GM12878 (cell line): Measurements from ENCODE around the gene ANKRD28.

ENCODE experiments used
- CTCF ChIP-seq, 3 experiments: IDR thresholded peaks in 2 of 3; conservative IDR thresholded peaks in 1 of 3; 2 replicates each; pipeline ENCODE4 v1.5.1; 2011; ENCODE audit warnings: low read depth in 3 of 3, low read length in 3 of 3, mild to moderate bottlenecking in 3 of 3, control low read depth in 2 of 3, moderate library complexity in 2 of 3, inconsistent platforms in 1 of 3, mixed read lengths in 1 of 3; ENCODE audit not compliant: control insufficient read depth in 2 of 3, insufficient read depth in 1 of 3; ENCODE audit errors: extremely low read depth in 1 of 3
- ESRRA ChIP-seq: IDR thresholded peaks from 2 replicates; pipeline ENCODE4 v1.6.1; 2012; ENCODE audit warnings: mild to moderate bottlenecking, low read length, improper control_type of control experiment
- MXI1 ChIP-seq: fragments of 150-350 bp; IDR thresholded peaks from 2 replicates; pipeline ENCODE4 v1.6.1; 2011; ENCODE audit warnings: low read depth, mild to moderate bottlenecking, inconsistent platforms, low read length, improper control_type of control experiment
- TARDBP ChIP-seq: IDR thresholded peaks from 2 replicates; pipeline ENCODE4 v1.6.1; 2016; ENCODE audit warnings: borderline replicate concordance
- TF ChIP-seq, protein P1 (sequence below): IDR thresholded peaks from 2 replicates; pipeline ENCODE4 v1.6.1; 2012; ENCODE audit warnings: mild to moderate bottlenecking, low read depth, low read length

- no peak for TF ChIP-seq CTCF (IDR thresholded peaks at IDR 0.05 in 2 of 3, conservative IDR thresholded peaks at IDR 0.05 in 1 of 3; ENCODE audit: control insufficient read depth in 2 of 3, extremely low read depth in 1 of 3, insufficient read depth in 1 of 3, low read depth in 3 of 3, low read length in 3 of 3)
- TF ChIP-seq MXI1, result no peak
- TF ChIP-seq ESRRA, result no peak
- TF ChIP-seq, protein P1, sequence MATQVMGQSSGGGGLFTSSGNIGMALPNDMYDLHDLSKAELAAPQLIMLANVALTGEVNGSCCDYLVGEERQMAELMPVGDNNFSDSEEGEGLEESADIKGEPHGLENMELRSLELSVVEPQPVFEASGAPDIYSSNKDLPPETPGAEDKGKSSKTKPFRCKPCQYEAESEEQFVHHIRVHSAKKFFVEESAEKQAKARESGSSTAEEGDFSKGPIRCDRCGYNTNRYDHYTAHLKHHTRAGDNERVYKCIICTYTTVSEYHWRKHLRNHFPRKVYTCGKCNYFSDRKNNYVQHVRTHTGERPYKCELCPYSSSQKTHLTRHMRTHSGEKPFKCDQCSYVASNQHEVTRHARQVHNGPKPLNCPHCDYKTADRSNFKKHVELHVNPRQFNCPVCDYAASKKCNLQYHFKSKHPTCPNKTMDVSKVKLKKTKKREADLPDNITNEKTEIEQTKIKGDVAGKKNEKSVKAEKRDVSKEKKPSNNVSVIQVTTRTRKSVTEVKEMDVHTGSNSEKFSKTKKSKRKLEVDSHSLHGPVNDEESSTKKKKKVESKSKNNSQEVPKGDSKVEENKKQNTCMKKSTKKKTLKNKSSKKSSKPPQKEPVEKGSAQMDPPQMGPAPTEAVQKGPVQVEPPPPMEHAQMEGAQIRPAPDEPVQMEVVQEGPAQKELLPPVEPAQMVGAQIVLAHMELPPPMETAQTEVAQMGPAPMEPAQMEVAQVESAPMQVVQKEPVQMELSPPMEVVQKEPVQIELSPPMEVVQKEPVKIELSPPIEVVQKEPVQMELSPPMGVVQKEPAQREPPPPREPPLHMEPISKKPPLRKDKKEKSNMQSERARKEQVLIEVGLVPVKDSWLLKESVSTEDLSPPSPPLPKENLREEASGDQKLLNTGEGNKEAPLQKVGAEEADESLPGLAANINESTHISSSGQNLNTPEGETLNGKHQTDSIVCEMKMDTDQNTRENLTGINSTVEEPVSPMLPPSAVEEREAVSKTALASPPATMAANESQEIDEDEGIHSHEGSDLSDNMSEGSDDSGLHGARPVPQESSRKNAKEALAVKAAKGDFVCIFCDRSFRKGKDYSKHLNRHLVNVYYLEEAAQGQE, result no peak
- no peak for TF ChIP-seq TARDBP
Measured at GRCh38 chr3:15778332-15778858, 19.4 kb downstream of the ANKRD28 start.
